PC-9 (cell line): ENCODE results near the gene IL17RA. TPM values are rescaled to one million over a fixed set of nuclear protein-coding genes. Genes with fewer than 3 reads are reported as not detected.

ENCODE experiments used
- BruUV-seq: library from RNA; stranded (reverse); fragments of 400-500 nt; replicated peaks from 2 replicates; lab custom pipeline; 2021; lab: Mats Ljungman, UMichigan
- CTCF ChIA-PET: fragments of 300-600 bp; sonication (Branson Sonifier 250); formaldehyde crosslinking; loops from one replicate; lab custom pipeline; 2022; ENCODE audit warnings: antibody characterized with exemption; lab: Charles Lee
- POLR2A ChIA-PET: fragments of 300-600 bp; sonication (Branson Sonifier 250); formaldehyde crosslinking; loops from one replicate; lab custom pipeline; 2022; ENCODE audit warnings: antibody characterized with exemption; ENCODE audit not compliant: unreplicated experiment; lab: Charles Lee
- DNase-seq, 2 experiments: peaks; one replicate each; pipeline versions ENCODE4 v3.0.0 to v3.0.0-alpha.2; 2015 to 2022; ENCODE audit warnings: mixed read lengths in 1 of 2
- H2AFZ ChIP-seq: fragments of 200-600 bp; sonication (generic); 2 replicates; pipeline ENCODE4 v1.8.1; 2017; ENCODE audit warnings: antibody characterized with exemption
- H3F3A ChIP-seq: fragments of 200-600 bp; sonication (generic); 2 replicates; pipeline ENCODE4 v1.8.1; 2017; ENCODE audit warnings: antibody characterized with exemption, mild to moderate bottlenecking, low read depth; ENCODE audit not compliant: insufficient read depth
- H3K27ac ChIP-seq: fragments of 200-600 bp; sonication (generic); 2 replicates; pipeline ENCODE4 v1.6.1; 2016; ENCODE audit warnings: mixed run types
- H3K27me3 ChIP-seq: fragments of 200-600 bp; sonication (generic); 2 replicates; pipeline ENCODE4 v1.6.1; 2016; ENCODE audit warnings: low read depth, mixed run types; ENCODE audit not compliant: insufficient read depth
- H3K36me3 ChIP-seq: fragments of 200-600 bp; sonication (generic); 2 replicates; pipeline ENCODE4 v1.6.1; 2016; ENCODE audit warnings: low read depth, mixed run types
- H3K4me1 ChIP-seq: fragments of 200-600 bp; sonication (generic); replicated peaks from 2 replicates; pipeline ENCODE4 v1.6.1; 2016; ENCODE audit warnings: mixed run types; ENCODE audit not compliant: insufficient read depth
- H3K4me2 ChIP-seq: fragments of 200-600 bp; sonication (generic); 2 replicates; pipeline ENCODE4 v1.6.1; 2017; ENCODE audit warnings: mixed run types
- H3K4me3 ChIP-seq: fragments of 200-600 bp; sonication (generic); 2 replicates; pipeline ENCODE4 v1.6.1; 2016; ENCODE audit warnings: mixed run types
- H3K79me2 ChIP-seq: fragments of 200-600 bp; sonication (generic); 2 replicates; pipeline ENCODE4 v1.6.1; 2017; ENCODE audit warnings: low read depth, mixed run types
- H3K9me2 ChIP-seq: fragments of 200-600 bp; sonication (generic); 2 replicates; pipeline ENCODE4 v1.8.1; 2017; ENCODE audit warnings: mild to moderate bottlenecking; ENCODE audit not compliant: insufficient read depth
- H3K9me3 ChIP-seq: fragments of 200-600 bp; sonication (generic); 2 replicates; pipeline ENCODE4 v1.8.1; 2016; ENCODE audit warnings: low read depth; ENCODE audit not compliant: insufficient read depth
- H4K20me1 ChIP-seq: fragments of 200-600 bp; sonication (generic); 2 replicates; pipeline ENCODE4 v1.8.1; 2017; ENCODE audit not compliant: insufficient read depth
- CTCF ChIP-seq: fragments of 200-600 bp; sonication (generic); conservative IDR thresholded peaks from 2 replicates; pipeline ENCODE4 v1.6.1; 2017; ENCODE audit warnings: mixed run types, antibody characterized with exemption, mild to moderate bottlenecking, moderate library complexity
- EZH2 ChIP-seq: fragments of 200-600 bp; sonication (generic); IDR thresholded peaks from 2 replicates; pipeline ENCODE4 v1.8.0; 2017; ENCODE audit warnings: antibody characterized with exemption, low read depth
- intact Hi-C: fragments of 100-400 bp; cut with micrococcal nuclease; formaldehyde crosslinking; loops from one replicate; pipeline ENCODE4 v1.10.0; 2022; ENCODE audit not compliant: unreplicated experiment
- total RNA-seq: library from RNA; stranded (reverse); gene quantifications from 2 replicates; pipeline ENCODE4 v1.2.3, GENCODE V29; 2021

The IL17RA gene
- total RNA-seq, 1 experiment from 2014 or later, result 8.2 TPM

GRCh38 chr22:17109976-17110375 is 25.2 kb downstream of the IL17RA start:
- no TSS peak for BruUV-seq
- no peak overlapping the region for H3K4me2 ChIP-seq
- ChIA-PET POLR2A (no interaction called here), CTCF (no interaction called here)
- H3K4me3 ChIP-seq, result no peak overlapping the region
- no peaks in the 10 kb centered on the region for H3K36me3 ChIP-seq
- no peak overlapping the region for H2AFZ ChIP-seq
- H4K20me1 ChIP-seq, result no peaks in the 10 kb centered on the region
- no peak overlapping the region for H3K27ac ChIP-seq
- H3K9me2 ChIP-seq, result no peaks in the 10 kb centered on the region
- H3K9me3 ChIP-seq, result no peaks in the 10 kb centered on the region
- no peaks in the 10 kb centered on the region for H3K4me1 ChIP-seq
- no peaks in the 10 kb centered on the region for H3K79me2 ChIP-seq
- no peak for DNase-seq
- TF ChIP-seq CTCF, result no peak
- no peak for TF ChIP-seq EZH2
- intact Hi-C loops, result no loop called here
- H3F3A ChIP-seq, result no peaks in the 10 kb centered on the region
- H3K27me3 ChIP-seq, result no peaks in the 10 kb centered on the region

- Histone ChIP-seq H3K27ac (no peak overlapping the region), H3K9me3 (no peaks in the 10 kb centered on the region), H4K20me1 (no peaks in the 10 kb centered on the region), H3K4me1 (no peaks in the 10 kb centered on the region), H3K36me3 (no peaks in the 10 kb centered on the region), H3K4me3 (no peak overlapping the region), H3K27me3 (no peaks in the 10 kb centered on the region), H3K79me2 (no peaks in the 10 kb centered on the region), H3K9me2 (no peaks in the 10 kb centered on the region), H3K4me2 (no peak overlapping the region), H3F3A (no peaks in the 10 kb centered on the region), H2AFZ (no peak overlapping the region)
- BruUV-seq, result no TSS peak
- ChIA-PET POLR2A (no interaction called here), CTCF (no interaction called here)
- TF ChIP-seq CTCF (no peak), EZH2 (no peak)
- intact Hi-C loops, result no loop called here
- no peak for DNase-seq
Observed at GRCh38 chr22:17110791-17111550, 26.2 kb downstream of the IL17RA start.

- H3K79me2 ChIP-seq, result no peaks in the 10 kb centered on the region
- ChIA-PET POLR2A (no interaction called here), CTCF (no interaction called here)
- H3K9me2 ChIP-seq, result no peaks in the 10 kb centered on the region
- TF ChIP-seq EZH2, result no peak
- no peak for TF ChIP-seq CTCF
- intact Hi-C loops, result no loop called here
- H3K4me3 ChIP-seq, result no peak overlapping the region
- no peaks in the 10 kb centered on the region for H3K36me3 ChIP-seq
- H3K4me1 ChIP-seq, result no peaks in the 10 kb centered on the region
- H3K9me3 ChIP-seq, result no peaks in the 10 kb centered on the region
- no peak for DNase-seq
- no peaks in the 10 kb centered on the region for H3K27me3 ChIP-seq
- no peak overlapping the region for H2AFZ ChIP-seq
- H3K27ac ChIP-seq, result no peak overlapping the region
- no TSS peak for BruUV-seq
- H3K4me2 ChIP-seq, result no peak overlapping the region
- no peaks in the 10 kb centered on the region for H3F3A ChIP-seq
- H4K20me1 ChIP-seq, result no peaks in the 10 kb centered on the region
Observed at GRCh38 chr22:17112491-17113042, 27.8 kb downstream of the IL17RA start.
